H1 (cell line): ENCODE results near the gene ZNF835. TPM values are rescaled to one million over a fixed set of nuclear protein-coding genes. Genes with fewer than 3 reads are reported as not detected.

Experiments used
- CTCF ChIA-PET: fragments of 300-600 bp; sonication (Branson Sonifier 250); formaldehyde crosslinking; loops from one replicate; lab custom pipeline; 2021; ENCODE audit not compliant: partially characterized antibody; lab: Charles Lee
- POLR2A ChIA-PET: fragments of 300-600 bp; sonication (Branson Sonifier 250); formaldehyde crosslinking; loops from one replicate; lab custom pipeline; 2021; ENCODE audit warnings: inconsistent platforms; ENCODE audit not compliant: partially characterized antibody; lab: Charles Lee
- DNase-seq, 2 experiments: peaks; one replicate each; pipeline versions ENCODE4 v3.0.0 to v3.0.0-alpha.2; 2010 to 2022; ENCODE audit warnings: low spot score in 2 of 2, low read depth in 1 of 2, mixed read lengths in 1 of 2
- FAIRE-seq: peaks from 2 replicates; lab custom pipeline; 2011; peaks lifted over from hg19 to GRCh38; lab: Jason Lieb, UNC
- H2AFZ ChIP-seq: 2 replicates; pipeline ENCODE4 v1.8.1; 2012; ENCODE audit warnings: low read length, inconsistent platforms
- H2AK5ac ChIP-seq: 2 replicates; pipeline ENCODE4 v1.6.1; 2013; ENCODE audit warnings: low read depth, low read length
- H2BK120ac ChIP-seq: replicated peaks from 2 replicates; pipeline ENCODE3; 2013; ENCODE audit warnings: low read depth, low read length, inconsistent platforms
- H2BK12ac ChIP-seq: 2 replicates; pipeline ENCODE4 v1.6.1; 2013; ENCODE audit warnings: low read depth, low read length
- H2BK15ac ChIP-seq: 2 replicates; pipeline ENCODE4 v1.6.1; 2013; ENCODE audit warnings: low read length
- H2BK20ac ChIP-seq: 2 replicates; pipeline ENCODE4 v1.6.1; 2013; ENCODE audit warnings: low read length
- H2BK5ac ChIP-seq: 2 replicates; pipeline ENCODE4 v1.6.1; 2013; ENCODE audit warnings: low read depth, low read length
- H3K14ac ChIP-seq: 2 replicates; pipeline ENCODE4 v1.6.1; 2013; ENCODE audit warnings: inconsistent platforms; ENCODE audit not compliant: insufficient read length
- H3K18ac ChIP-seq: 2 replicates; pipeline ENCODE4 v1.6.1; 2013; ENCODE audit warnings: low read length; ENCODE audit errors: extremely low read depth
- H3K23ac ChIP-seq: 2 replicates; pipeline ENCODE4 v1.6.1; 2013; ENCODE audit warnings: inconsistent platforms; ENCODE audit not compliant: insufficient read length
- H3K23me2 ChIP-seq: 2 replicates; pipeline ENCODE4 v1.6.1; 2013; ENCODE audit warnings: low read depth, low read length
- H3K27ac ChIP-seq: 2 replicates; pipeline ENCODE4 v1.6.1; 2011; ENCODE audit warnings: low read depth, low read length, inconsistent platforms
- H3K27me3 ChIP-seq, 4 experiments: replicated peaks in 1 of 4; 1 replicate in 1 of 4; 2 replicates in 3 of 4; pipeline versions ENCODE4 v1.6.1 to v1.8.1; 2011 to 2013; ENCODE audit warnings: low read length in 3 of 4, mild to moderate bottlenecking in 3 of 4, inconsistent platforms in 2 of 4, mixed read lengths in 2 of 4, moderate library complexity in 1 of 4; ENCODE audit not compliant: control insufficient read depth in 3 of 4, insufficient read depth in 3 of 4; ENCODE audit errors: extremely low read depth in 1 of 4
- H3K36me3 ChIP-seq, 4 experiments: 2 replicates each; pipeline versions ENCODE4 v1.6.1 to v1.8.1; 2011 to 2013; ENCODE audit warnings: mild to moderate bottlenecking in 4 of 4, low read length in 3 of 4, moderate library complexity in 2 of 4, control low read depth in 1 of 4, inconsistent platforms in 1 of 4; ENCODE audit not compliant: insufficient read depth in 4 of 4, control insufficient read depth in 2 of 4
- H3K4ac ChIP-seq: replicated peaks from 2 replicates; pipeline ENCODE3; 2013; ENCODE audit warnings: low read length, low read depth, mixed read lengths, inconsistent platforms; ENCODE audit not compliant: insufficient read length
- H3K4me1 ChIP-seq, 4 experiments: replicated peaks in 1 of 4; 1 replicate in 1 of 4; 2 replicates in 3 of 4; pipeline versions ENCODE4 v1.6.1 to v1.8.1; 2011 to 2013; ENCODE audit warnings: low read length in 3 of 4, inconsistent platforms in 2 of 4, mixed read lengths in 1 of 4; ENCODE audit not compliant: insufficient read depth in 4 of 4, control insufficient read depth in 3 of 4
- H3K4me2 ChIP-seq, 2 experiments: 2 replicates each; pipeline versions ENCODE4 v1.6.1 to v1.8.1; 2011 to 2013; ENCODE audit warnings: low read depth in 2 of 2, low read length in 2 of 2, control low read depth in 1 of 2, inconsistent platforms in 1 of 2, mild to moderate bottlenecking in 1 of 2; ENCODE audit not compliant: insufficient read depth in 1 of 2
- H3K4me3 ChIP-seq, 4 experiments: fragments of 200-600, 300-600 bp in 1 of 4; sonication (generic), shearing (Covaris generic), sonication (Bioruptor Twin) in 1 of 4; 2 replicates each; pipeline versions ENCODE4 v1.5.1 to v1.8.1; 2011 to 2016; ENCODE audit warnings: low read length in 4 of 4, low read depth in 3 of 4, control low read depth in 2 of 4, inconsistent platforms in 2 of 4, mild to moderate bottlenecking in 2 of 4, mixed read lengths in 1 of 4, moderate library complexity in 1 of 4; ENCODE audit not compliant: insufficient read depth in 2 of 4; ENCODE audit errors: extremely low read depth in 1 of 4
- H3K56ac ChIP-seq: replicated peaks from 2 replicates; pipeline ENCODE3; 2013; ENCODE audit warnings: low read depth, mild to moderate bottlenecking, mixed read lengths, low read length, inconsistent platforms; ENCODE audit not compliant: insufficient read length
- H3K79me1 ChIP-seq: 2 replicates; pipeline ENCODE4 v1.6.1; 2013; ENCODE audit warnings: low read depth, low read length, control low read depth
- H3K79me2 ChIP-seq, 2 experiments: 2 replicates each; pipeline versions ENCODE4 v1.6.1 to v1.8.1; 2012 to 2013; ENCODE audit warnings: low read length in 2 of 2, mild to moderate bottlenecking in 2 of 2, inconsistent platforms in 1 of 2; ENCODE audit not compliant: insufficient read depth in 2 of 2, control insufficient read depth in 1 of 2
- H3K9ac ChIP-seq, 4 experiments: replicated peaks in 1 of 4; 1 replicate in 1 of 4; 2 replicates in 3 of 4; pipeline versions ENCODE4 v1.6.1 to v1.8.1; 2011 to 2013; ENCODE audit warnings: low read depth in 3 of 4, low read length in 3 of 4, control low read depth in 2 of 4, mild to moderate bottlenecking in 2 of 4, moderate library complexity in 2 of 4, inconsistent platforms in 1 of 4; ENCODE audit errors: extremely low read depth in 1 of 4
- H3K9me3 ChIP-seq, 2 experiments: 2 replicates each; pipeline versions ENCODE4 v1.6.1 to v1.8.1; 2012 to 2013; ENCODE audit warnings: mild to moderate bottlenecking in 2 of 2, moderate library complexity in 2 of 2, control low read depth in 1 of 2, inconsistent platforms in 1 of 2, low read depth in 1 of 2, low read length in 1 of 2, mixed read lengths in 1 of 2; ENCODE audit not compliant: insufficient read depth in 2 of 2
- H4K20me1 ChIP-seq, 2 experiments: replicated peaks in 1 of 2; 2 replicates each; pipeline versions ENCODE3 to v1.8.1; 2011 to 2013; ENCODE audit warnings: inconsistent platforms in 2 of 2, low read length in 2 of 2, mild to moderate bottlenecking in 1 of 2; ENCODE audit not compliant: insufficient read depth in 2 of 2, control insufficient read depth in 1 of 2
- H4K5ac ChIP-seq: 2 replicates; pipeline ENCODE4 v1.6.1; 2013; ENCODE audit warnings: low read length, low read depth, mixed read lengths, inconsistent platforms; ENCODE audit not compliant: insufficient read length
- H4K8ac ChIP-seq: 2 replicates; pipeline ENCODE4 v1.8.0; 2013; ENCODE audit warnings: mild to moderate bottlenecking, moderate library complexity, low read length, inconsistent platforms; ENCODE audit not compliant: insufficient read depth; ENCODE audit errors: extremely low read depth
- H4K91ac ChIP-seq: replicated peaks from 2 replicates; pipeline ENCODE3; 2013; ENCODE audit warnings: low read length, mixed read lengths, inconsistent platforms; ENCODE audit not compliant: insufficient read length
- CTCF ChIP-seq, 3 experiments: IDR thresholded peaks; 1 replicate in 2 of 3; 2 replicates in 1 of 3; pipeline versions ENCODE4 v1.5.1 to v1.6.1; 2011; ENCODE audit warnings: low read length in 3 of 3, mild to moderate bottlenecking in 3 of 3, inconsistent platforms in 2 of 3, low read depth in 1 of 3, moderate library complexity in 1 of 3; ENCODE audit not compliant: insufficient read depth in 1 of 3; ENCODE audit errors: control extremely low read depth in 1 of 3
- SP1 ChIP-seq: IDR thresholded peaks from 2 replicates; pipeline ENCODE4 v1.6.1; 2011; ENCODE audit warnings: low read depth, low read length
- SRF ChIP-seq: IDR thresholded peaks from 2 replicates; pipeline ENCODE4 v1.6.1; 2011; ENCODE audit warnings: mild to moderate bottlenecking, low read depth, low read length, moderate library complexity
- SUZ12 ChIP-seq: fragments of 200-600 bp; sonication (generic); IDR thresholded peaks from 2 replicates; pipeline ENCODE4 v1.6.1; 2012; ENCODE audit warnings: mild to moderate bottlenecking, inconsistent platforms, low read length, moderate library complexity, mixed read lengths
- WGBS, 2 experiments: shearing (Covaris generic) in 1 of 2; methylation state at CpG; one replicate each; pipeline versions ENCODE4 v1.1.6 to v1.1.7; 2013 to 2015; ENCODE audit warnings: low lambda C conversion rate in 2 of 2, mixed read lengths in 2 of 2, inconsistent platforms in 1 of 2, low coverage in 1 of 2, missing lambda C conversion rate in 1 of 2; ENCODE audit not compliant: insufficient replicate concordance in 2 of 2, insufficient coverage in 1 of 2, insufficient read length in 1 of 2; ENCODE audit errors: extremely low coverage in 1 of 2, missing lambda C conversion rate in 1 of 2; 5-methylcytosine and 5-hydroxymethylcytosine counted together
- polyA plus RNA-seq, 7 experiments: library from polyadenylated mRNA; depleted of rRNA in 3 of 7; stranded (reverse) in 5 of 7; unstranded in 2 of 7; fragments of >200 nt in 5 of 7; fragments of 200-250 nt in 2 of 7; gene quantifications; 1 replicate in 5 of 7; 2 replicates in 1 of 7; 4 replicates in 1 of 7; pipeline versions ENCODE4 v1.2.1 to v1.2.3, GENCODE V29; 2011 to 2013; ENCODE audit warnings: missing spikeins in 2 of 7, mixed read lengths in 2 of 7
- total RNA-seq: library from RNA; stranded (reverse); fragmentation: NEBNext Ultra II Directional; extraction: Animal tissue kit (Norgen Biotek cat#: 25700); gene quantifications from 2 replicates; pipeline ENCODE4 v1.2.1, GENCODE V29; 2021

ZNF835 gene
- total and polyA plus RNA-seq, 2 of the 8 experiments (the other 6 are each of a cell fraction or from before 2014, with no cell fraction given), result 0.02 to 1.8 TPM

- Histone ChIP-seq H4K8ac (no peak overlapping the region), H2BK20ac (no peak overlapping the region), H4K20me1 (no peaks in the 10 kb centered on the region), H3K9ac (no peak overlapping the region), H3K36me3 (peaks cover 0 to 5% (median 0%) of the 10 kb centered on the region in 4 experiments; a peak in 2 of 8 replicates), H3K23ac (no peak overlapping the region), H3K9me3 (peaks cover 29 to 42% of the 10 kb centered on the region in 2 experiments; a peak in 3 of 4 replicates), H2BK15ac (no peak overlapping the region), H4K5ac (no peak overlapping the region), H2AK5ac (no peak overlapping the region), H3K4me2 (no peak overlapping the region; a peak in 1 of 4 replicates), H3K79me2 (peaks cover 4 to 13% of the 10 kb centered on the region in 2 experiments; a peak in 3 of 4 replicates), H2AFZ (no peak overlapping the region), H3K27me3 (no peaks in the 10 kb centered on the region), H3K4me1 (no peaks in the 10 kb centered on the region; a peak in 1 of 7 replicates), H2BK12ac (no peak overlapping the region), H3K14ac (no peak overlapping the region), H2BK120ac (no peak overlapping the region), H3K4me3 (no peak overlapping the region), H2BK5ac (no peak overlapping the region), H3K27ac (no peak overlapping the region), H3K79me1 (peaks cover 4% of the 10 kb centered on the region; the same call in 1 of the 2 replicates), H3K23me2 (no peaks in the 10 kb centered on the region), H3K56ac (no peak overlapping the region), H4K91ac (no peak overlapping the region), H3K4ac (no peak overlapping the region), H3K18ac (no peak overlapping the region)
- no peak for TF ChIP-seq CTCF (IDR thresholded peaks at IDR 0.05; ENCODE audit: control extremely low read depth in 1 of 3, insufficient read depth in 1 of 3, low read depth in 1 of 3, low read length in 3 of 3)
- peak; percentile 61 for TF ChIP-seq SRF
- TF ChIP-seq SUZ12, result no peak
- TF ChIP-seq SP1, result no peak
- ChIA-PET CTCF (interaction anchor here (1.4 kb wide), 1 partner anchor 39 kb away, joined by 3 read pairs; no protein-coding TSS in a partner anchor), POLR2A (interaction anchor here (1.8 kb wide), 1 partner anchor 10 kb away, joined by 4 read pairs; no protein-coding TSS in a partner anchor)
- no peak for FAIRE-seq
- no peak for DNase-seq
- WGBS, 2 experiments, result 85% methylated on average over 2 of the region's 2 CpGs; no CpG with 5 or more reads in 1 of the 2 experiments
Observed at GRCh38 chr19:56612737-56613136, 58.8 kb downstream of the ZNF835 start.
